GM21526 (cell line): ENCODE results near the gene PCDHGA4.
"Not testable (repeated sequence)": the region's sequence is repeated elsewhere in the genome, so short reads cannot be mapped to it uniquely, and the experiment has no call there.

ENCODE experiments used
- ATAC-seq: cut with Tn5 transposase; IDR thresholded peaks from one replicate; pipeline ENCODE4 v1.9.1; 2021; ENCODE audit warnings: moderate library complexity; ENCODE audit not compliant: unreplicated experiment, low FRiP score

PCDHGA4 gene

GRCh38 chr5:141354900-141355469, at the start of gene PCDHGA4:
Gene PCDHGA4 (plus strand): TSS chr5:141355021. CDS start chr5:141355108, 87 bp downstream.
- no peak for ATAC-seq

- ATAC-seq: no peak
Observed at GRCh38 chr5:141306630-141307029, 48.2 kb upstream of the PCDHGA4 start.

DNA sequence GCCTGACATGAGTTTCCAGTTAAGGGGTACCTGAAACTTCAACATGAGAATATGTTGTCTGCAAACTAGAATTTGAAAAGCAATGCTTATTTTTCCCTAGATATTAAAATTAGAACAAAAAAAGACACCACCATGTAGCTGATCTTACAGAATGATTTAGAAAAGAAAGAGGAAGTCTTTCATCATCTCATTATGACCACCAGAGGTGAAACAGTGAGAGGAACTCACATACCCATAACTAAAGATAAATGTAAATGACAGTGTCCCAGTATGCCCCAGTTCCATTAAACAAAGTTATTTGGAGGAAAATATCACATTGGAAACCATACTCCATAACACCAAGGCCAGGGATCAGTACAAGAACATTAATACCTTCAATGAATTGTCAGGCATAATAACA, 41.1 kb upstream of the PCDHGA4 start:
- ATAC-seq: no peak

GRCh38 chr5:141316963-141317362, 37.9 kb upstream of the PCDHGA4 start:
- ATAC-seq: not testable (repeated sequence)

- ATAC-seq: no peak
Observed at GRCh38 chr5:141319202-141319601, 35.6 kb upstream of the PCDHGA4 start.

DNA sequence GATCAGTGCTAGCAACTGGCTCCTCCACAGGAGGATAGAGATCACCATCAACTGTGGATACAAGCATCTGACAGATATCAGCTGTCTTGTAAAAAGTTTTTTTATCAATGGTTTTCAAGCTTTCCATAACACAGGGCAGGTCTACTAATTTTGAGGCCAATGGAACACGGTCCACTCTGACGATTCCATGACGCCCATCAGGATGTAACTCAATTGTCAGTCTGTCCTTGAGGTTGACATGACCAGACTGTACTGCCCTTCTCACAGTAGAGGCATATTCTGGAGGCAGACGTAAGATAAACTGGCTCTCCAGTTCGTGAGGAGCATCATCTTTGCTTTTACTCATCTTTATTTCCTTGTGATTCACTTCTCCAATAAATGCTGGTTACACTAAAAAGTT, 35.1 kb upstream of the PCDHGA4 start:
- ATAC-seq: no peak

GRCh38 chr5:141320225-141321169, 34.3 kb upstream of the PCDHGA4 start, which contains the start of gene TAF7:
Gene TAF7 (minus strand): TSS chr5:141320784. CDS start chr5:141320044, 740 bp downstream.
- peak; percentile 95 for ATAC-seq

DNA sequence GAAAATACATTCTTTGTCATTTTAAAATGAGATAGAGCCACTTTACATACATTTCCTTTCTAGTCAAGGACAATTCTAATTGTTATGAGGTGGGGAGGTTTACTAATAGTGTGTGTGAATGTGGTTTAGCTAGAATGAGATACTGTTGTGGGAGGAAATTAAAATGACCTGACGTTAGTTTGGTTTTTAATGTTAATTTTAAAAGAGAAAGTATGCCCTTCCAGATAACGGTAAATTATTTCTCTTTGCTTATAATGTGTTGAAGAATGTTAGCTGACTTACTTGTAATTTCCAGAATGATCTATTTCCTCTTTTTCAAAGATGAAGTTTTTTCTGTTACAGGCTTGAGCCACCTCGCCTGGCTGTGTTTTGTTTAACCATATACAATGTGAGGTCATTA, 32.6 kb upstream of the PCDHGA4 start:
- no peak for ATAC-seq

DNA sequence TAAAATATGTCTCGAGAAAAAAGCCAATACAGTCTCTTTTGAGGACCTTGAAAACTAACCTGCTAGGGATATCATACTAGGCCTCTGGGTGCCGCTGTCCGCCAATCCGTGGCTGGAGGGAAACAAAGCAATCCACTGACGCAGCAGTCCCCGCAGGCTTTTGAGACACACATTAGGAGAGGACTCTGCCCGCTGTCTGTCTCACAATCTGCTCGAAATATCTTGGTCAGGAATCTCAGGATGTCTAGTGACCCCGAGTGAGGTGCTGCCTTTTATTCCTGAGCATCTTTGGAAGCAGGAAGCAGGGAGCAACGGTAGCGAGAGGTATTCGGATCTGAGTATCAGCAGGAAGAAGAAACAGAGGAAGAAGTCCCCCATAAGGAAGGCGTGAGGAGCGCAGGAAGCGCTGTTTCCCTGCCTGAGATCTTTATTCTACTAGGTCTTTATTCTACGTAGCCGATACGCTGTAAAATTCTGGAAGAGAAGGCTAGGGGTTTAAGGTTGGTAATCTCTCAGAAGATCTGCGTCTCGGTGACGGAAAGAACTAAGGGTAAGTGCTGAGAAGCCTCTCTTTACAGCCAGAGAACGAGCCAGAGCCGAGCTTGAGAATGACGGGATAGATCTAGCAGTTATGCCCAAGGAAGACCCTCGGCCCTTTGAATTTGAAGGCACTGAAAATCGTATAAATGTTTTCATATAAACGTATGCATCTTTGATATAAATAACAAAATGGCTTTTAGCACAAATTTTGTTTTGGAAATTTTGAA, 28.6 kb upstream of the PCDHGA4 start:
- peak; percentile 77 for ATAC-seq

DNA sequence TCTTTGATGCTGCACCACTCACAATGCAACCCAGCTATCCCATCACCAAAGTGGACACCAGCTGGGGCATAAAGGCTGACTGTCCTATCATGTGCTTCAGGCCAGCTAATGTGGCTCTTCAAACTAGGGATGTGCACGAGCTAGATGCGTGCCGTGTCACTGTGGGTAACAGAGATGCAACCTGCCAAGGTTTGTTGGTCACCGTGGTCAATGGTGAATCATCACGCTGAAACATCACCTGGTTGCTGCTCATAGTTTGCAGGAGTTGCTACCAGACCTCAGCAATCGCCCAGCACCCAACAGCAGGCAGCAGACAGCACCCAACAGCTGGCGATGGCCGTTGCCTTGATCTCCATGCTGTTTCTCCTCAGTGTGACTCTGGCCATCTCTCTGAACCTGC, 26.6 kb upstream of the PCDHGA4 start:
- ATAC-seq: no peak

- ATAC-seq: no peak
Observed at GRCh38 chr5:141330299-141331080, 24.3 kb upstream of the PCDHGA4 start, which contains the start of gene PCDHGA1. Gene PCDHGA1 (plus strand): TSS chr5:141330514.

- not testable (repeated sequence) for ATAC-seq
Observed at GRCh38 chr5:141332571-141332970, 22.2 kb upstream of the PCDHGA4 start.

- no peak for ATAC-seq
Observed at GRCh38 chr5:141338538-141339306, 16.1 kb upstream of the PCDHGA4 start, which contains the start of gene PCDHGA2. Gene PCDHGA2 (plus strand): TSS chr5:141338760.

DNA sequence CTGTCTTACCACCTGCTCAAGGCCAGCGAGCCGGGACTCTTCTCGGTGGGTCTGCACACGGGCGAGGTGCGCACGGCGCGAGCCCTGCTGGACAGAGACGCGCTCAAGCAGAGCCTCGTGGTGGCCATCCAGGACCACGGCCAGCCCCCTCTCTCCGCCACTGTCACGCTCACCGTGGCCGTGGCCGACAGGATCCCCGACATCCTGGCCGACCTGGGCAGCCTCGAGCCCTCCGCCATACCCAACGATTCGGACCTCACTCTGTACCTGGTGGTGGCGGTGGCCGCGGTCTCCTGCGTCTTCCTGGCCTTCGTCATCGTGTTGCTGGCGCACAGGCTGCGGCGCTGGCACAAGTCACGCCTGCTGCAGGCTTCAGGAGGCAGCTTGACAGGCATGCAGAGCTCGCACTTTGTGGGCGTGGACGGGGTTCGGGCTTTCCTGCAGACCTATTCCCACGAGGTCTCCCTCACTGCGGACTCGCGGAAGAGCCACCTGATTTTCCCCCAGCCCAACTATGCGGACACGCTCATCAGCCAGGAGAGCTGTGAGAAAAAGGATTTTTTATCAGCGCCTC, 14.0 kb upstream of the PCDHGA4 start:
- not testable (repeated sequence) for ATAC-seq

DNA sequence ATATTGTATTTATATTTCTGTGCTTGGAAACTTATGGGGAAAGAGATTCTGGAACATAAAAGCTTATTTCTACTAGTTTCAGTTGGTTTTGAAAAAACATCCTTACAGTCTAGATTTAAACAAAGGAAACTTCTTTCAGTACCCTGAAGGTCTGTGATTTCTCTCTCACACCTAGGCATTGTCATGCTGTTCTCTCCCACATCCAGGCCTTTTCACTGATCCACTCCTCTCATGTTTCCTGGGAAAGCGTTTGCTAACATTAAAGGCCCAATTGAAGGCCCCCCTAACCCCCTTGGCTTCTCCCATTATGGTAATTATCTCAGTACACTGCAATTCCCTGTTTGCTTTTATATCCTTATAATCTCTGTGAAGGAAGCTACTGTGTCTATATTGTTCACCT, 12.0 kb upstream of the PCDHGA4 start:
- ATAC-seq: no peak

DNA sequence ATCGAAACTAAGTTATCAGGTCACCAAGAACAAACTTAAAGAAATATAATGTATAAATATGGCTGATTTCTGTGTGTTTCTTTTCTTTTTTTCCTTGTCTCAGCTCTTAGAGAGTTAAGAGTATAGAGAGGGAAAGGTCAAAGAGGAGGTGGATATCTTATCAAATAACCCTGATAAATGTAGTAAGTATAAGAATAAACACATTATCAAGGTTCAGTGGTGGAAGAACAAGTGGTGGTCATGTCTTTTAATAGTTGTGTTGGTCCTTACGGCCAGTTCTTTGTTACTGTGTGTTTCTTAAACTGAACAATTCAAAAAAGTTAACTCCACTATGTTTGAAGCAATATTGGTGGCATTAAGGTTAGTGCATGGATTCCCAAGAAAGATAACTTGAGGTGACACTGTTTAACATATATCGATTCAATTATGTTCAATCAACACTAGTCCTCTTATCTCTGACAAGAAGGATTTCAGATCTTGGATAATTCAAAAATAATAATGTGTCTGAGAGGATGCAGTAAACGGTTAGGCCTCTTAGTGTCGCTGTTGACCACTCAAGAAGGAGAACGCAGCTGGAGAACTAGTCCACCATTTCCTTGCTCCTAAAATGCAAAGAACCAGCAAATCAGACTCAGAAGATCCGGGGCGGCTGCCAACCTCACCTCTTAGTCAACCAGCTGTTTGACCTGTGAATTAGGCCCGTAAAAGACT, 11.4 kb upstream of the PCDHGA4 start, which contains the start of gene PCDHGA3:
Gene PCDHGA3, plus strand, starts transcription at position 588 of the 711 bp plus-strand sequence. CDS start 205 bp downstream, outside the sequence.
- no peak for ATAC-seq

DNA sequence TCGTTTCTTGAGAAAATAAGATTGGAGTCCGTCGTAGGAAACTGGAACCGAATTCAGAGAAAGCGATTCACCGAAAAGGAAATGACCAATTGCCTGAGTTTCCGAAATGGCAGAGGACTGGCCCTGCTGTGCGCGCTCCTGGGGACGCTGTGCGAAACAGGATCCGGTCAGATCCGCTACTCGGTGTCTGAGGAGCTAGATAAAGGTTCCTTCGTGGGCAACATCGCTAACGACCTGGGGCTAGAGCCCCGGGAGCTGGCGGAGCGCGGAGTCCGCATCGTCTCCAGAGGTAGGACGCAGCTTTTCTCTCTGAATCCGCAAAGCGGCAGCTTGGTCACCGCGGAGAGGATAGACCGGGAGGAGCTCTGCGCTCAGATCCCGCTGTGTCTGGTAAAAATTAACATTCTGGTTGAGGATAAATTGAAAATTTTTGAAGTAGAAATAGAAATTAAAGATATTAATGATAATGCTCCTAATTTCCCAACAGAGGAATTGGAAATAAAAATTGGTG, 10.8 kb upstream of the PCDHGA4 start:
- no peak for ATAC-seq

DNA sequence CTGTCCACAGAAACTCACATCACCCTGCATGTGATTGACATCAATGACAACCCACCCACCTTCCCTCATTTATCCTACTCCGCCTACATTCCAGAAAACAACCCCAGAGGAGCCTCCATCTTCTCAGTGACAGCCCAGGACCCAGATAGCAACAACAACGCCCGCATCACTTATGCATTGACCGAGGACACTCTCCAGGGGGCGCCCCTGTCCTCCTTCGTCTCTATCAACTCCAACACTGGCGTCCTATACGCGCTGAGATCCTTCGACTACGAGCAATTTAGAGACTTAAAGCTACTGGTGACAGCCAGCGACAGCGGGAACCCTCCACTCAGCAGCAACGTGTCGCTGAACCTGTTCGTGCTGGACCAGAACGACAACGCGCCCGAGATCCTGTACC, 9.5 kb upstream of the PCDHGA4 start:
- ATAC-seq: no peak
